GM06990 (cell line): ENCODE data around the gene USP9X.
"Not testable (repeated sequence)": the region's sequence is repeated elsewhere in the genome, so short reads cannot be mapped to it uniquely, and the experiment has no call there.

Source experiments
- DNase-seq: peaks from one replicate; pipeline ENCODE4 v3.0.0-alpha.2; 2011; ENCODE audit not compliant: insufficient read length; ENCODE audit errors: extremely low read depth
- H3K27me3 ChIP-seq: replicated peaks from 2 replicates; pipeline ENCODE4 v1.6.0; 2011; ENCODE audit warnings: low read length; ENCODE audit not compliant: control insufficient read depth, insufficient read depth
- H3K36me3 ChIP-seq: 2 replicates; pipeline ENCODE4 v1.5.1; 2011; ENCODE audit warnings: low read length; ENCODE audit not compliant: control insufficient read depth, insufficient read depth
- H3K4me3 ChIP-seq: replicated peaks from 2 replicates; pipeline ENCODE4 v1.5.1; 2011; ENCODE audit warnings: low read depth, mild to moderate bottlenecking, control low read depth, low read length
- TF ChIP-seq, protein P1 (sequence below): IDR thresholded peaks from 2 replicates; pipeline ENCODE4 v1.5.1; 2011; ENCODE audit warnings: low read length, control low read depth, mild to moderate bottlenecking, inconsistent platforms; ENCODE audit not compliant: insufficient read depth, poor library complexity, severe bottlenecking

USP9X gene

DNA sequence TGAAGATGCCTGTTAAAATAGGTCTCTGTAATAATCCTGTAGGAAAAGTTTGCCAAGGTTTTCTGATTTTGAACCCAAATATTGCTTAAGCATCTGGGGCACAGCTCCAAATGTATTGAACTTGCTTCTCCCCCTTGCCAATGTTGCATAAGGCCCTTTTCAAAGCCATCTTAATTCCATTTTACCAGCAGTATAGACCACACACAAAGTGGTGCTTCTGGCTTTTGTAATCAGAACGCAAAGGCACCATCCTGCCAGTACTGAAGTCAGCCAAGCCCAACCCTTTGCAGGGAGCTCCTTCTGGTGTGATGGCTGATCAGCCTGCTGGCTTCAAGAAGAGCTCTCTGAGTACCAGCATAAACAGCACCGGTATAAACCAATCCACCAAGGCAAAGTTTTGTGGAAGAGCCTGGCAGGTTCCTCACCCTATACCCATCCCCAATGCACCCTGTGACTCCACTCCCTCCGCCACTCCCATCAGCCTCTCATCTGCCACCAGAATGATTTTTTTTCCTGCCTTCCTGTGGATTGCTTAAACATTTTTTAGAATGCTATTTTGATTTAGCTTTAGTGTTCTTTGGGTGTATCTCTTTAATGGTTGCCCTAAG lies 39.2 kb upstream of the USP9X start:
- no peak for DNase-seq
- Histone ChIP-seq H3K36me3 (no peaks in the 10 kb centered on the region), H3K27me3 (no peaks in the 10 kb centered on the region), H3K4me3 (no peak overlapping the region)
- TF ChIP-seq, protein P1, sequence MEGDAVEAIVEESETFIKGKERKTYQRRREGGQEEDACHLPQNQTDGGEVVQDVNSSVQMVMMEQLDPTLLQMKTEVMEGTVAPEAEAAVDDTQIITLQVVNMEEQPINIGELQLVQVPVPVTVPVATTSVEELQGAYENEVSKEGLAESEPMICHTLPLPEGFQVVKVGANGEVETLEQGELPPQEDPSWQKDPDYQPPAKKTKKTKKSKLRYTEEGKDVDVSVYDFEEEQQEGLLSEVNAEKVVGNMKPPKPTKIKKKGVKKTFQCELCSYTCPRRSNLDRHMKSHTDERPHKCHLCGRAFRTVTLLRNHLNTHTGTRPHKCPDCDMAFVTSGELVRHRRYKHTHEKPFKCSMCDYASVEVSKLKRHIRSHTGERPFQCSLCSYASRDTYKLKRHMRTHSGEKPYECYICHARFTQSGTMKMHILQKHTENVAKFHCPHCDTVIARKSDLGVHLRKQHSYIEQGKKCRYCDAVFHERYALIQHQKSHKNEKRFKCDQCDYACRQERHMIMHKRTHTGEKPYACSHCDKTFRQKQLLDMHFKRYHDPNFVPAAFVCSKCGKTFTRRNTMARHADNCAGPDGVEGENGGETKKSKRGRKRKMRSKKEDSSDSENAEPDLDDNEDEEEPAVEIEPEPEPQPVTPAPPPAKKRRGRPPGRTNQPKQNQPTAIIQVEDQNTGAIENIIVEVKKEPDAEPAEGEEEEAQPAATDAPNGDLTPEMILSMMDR: no peak

DNA sequence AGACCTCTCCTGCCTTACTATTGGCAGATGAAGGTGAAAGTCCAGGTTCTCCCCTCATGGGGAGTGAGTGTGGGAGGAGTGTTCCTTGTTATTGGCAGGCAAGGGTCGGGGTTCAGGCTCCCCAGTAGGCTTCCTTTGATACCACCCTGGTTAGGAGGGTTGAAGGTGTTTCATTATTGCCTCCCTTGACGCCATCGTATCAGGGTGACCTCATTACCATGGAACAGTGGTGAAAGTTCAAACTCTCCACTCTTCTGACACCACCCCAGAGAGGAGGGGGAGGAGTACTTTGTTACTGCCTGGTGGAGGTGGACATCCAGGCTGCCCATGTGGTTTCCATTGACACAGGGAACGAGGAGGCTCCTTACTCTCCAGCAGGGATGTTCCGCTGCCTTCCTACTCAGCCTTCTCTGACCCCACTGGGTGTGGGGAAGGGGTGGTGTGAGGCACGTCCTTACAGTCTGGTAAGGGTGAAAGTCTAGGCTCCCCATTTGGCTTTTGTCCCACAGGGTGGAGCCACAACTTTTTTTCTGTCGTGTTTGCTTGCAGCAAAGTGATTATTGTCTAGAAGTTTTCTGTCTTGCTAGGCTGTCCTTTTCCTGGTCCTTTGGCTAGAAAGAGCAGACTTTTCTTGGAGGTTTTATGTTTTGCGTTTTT lies 37.2 kb upstream of the USP9X start:
- DNase-seq: no peak
- TF ChIP-seq, protein P1: no peak
- no peak overlapping the region for H3K4me3 ChIP-seq
- no peaks in the 10 kb centered on the region for H3K36me3 ChIP-seq
- no peaks in the 10 kb centered on the region for H3K27me3 ChIP-seq

DNA sequence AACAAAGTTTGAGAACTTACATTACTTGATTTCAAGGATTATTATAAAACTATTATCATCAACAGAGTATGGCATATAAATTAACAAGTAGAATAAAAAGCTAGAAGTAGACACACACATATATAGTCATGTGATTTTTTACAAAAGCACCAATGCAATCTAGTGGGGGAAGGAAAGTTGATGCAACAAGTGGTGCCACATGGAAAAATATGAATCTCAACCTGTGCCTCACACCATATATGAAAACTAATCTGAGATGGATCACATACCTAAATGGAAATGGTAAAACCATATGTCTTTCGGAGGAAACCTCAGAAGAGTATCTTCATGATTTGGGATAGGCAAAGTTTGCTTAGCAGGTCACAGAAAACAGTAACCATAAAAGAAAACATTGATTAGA lies 34.9 kb upstream of the USP9X start:
- Histone ChIP-seq H3K36me3 (no peaks in the 10 kb centered on the region), H3K27me3 (no peaks in the 10 kb centered on the region)
- TF ChIP-seq, protein P1: no peak

DNA sequence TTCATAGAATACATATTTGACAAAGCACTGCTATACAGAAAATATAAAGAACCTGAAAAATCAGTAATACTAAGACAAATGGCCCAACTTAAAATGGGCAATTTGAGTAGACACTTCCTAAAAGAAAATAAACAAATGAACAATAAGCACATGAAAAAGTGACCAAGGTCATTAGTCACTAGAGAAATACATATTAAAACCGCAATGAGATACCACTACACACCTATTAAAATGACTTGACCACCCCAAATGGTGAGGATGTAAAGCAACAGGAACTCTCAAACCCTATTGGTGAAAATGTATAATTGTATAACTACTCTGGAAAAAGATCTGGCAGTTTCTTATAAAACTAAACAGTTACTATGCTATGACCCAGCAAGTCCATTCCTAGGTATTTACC lies 34.0 kb upstream of the USP9X start:
- no peak for DNase-seq
- Histone ChIP-seq H3K36me3 (no peaks in the 10 kb centered on the region), H3K27me3 (no peaks in the 10 kb centered on the region), H3K4me3 (no peak overlapping the region)
- TF ChIP-seq, protein P1: no peak

More for the DNA sequence above, 34.9 kb upstream of the USP9X start:
- no peak overlapping the region for H3K4me3 ChIP-seq
- no peak for DNase-seq

DNA sequence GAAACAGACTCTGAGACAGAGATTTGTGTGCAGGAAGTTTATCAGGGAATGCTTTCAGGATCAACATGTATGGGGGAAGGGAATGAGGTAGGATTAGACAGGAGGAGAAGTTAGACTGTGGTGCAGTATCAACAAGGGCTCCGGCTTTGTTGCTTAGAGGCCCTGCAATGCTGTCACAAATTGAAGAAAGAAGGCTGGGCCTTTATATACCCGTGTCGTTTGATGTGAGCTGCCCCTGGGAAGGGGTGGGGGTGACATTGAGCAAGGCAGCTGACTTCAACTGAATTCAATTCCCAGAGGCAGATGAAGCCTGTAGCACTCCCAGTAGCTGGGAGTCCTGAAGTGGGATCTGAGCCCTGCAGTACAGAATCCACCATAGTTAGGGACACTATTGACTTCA lies 29.5 kb upstream of the USP9X start:
- H3K36me3 ChIP-seq: no peaks in the 10 kb centered on the region
- H3K4me3 ChIP-seq: no peak overlapping the region
- DNase-seq: no peak
- TF ChIP-seq, protein P1: no peak
- H3K27me3 ChIP-seq: no peaks in the 10 kb centered on the region

DNA sequence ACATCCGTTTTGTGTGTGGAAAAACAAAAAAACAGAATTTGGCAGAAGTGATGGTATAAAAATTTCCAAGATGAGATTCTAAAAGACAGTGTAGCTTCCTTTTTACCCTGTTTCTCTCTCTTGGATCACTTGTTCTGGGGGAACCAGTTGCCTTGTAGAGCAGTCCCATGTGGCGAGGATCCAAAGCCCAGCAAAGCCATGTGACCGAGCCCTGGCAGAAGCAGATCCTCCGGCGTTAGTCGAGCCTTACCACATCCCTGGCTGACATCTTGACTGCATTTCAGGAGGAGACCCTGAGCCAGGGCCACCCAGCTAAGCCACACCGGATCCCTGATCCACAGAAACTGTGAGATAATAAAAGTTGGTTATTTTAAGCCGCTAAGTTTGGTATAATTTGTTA lies 22.0 kb upstream of the USP9X start:
- H3K4me3 ChIP-seq, DNase-seq, H3K27me3 ChIP-seq, H3K36me3 ChIP-seq: not testable (repeated sequence)
